GM04503 (cell line): ENCODE data around the gene ENAH.

Experiments used
- DNase-seq: peaks from one replicate; pipeline ENCODE4 v3.0.0-alpha.2; 2012; ENCODE audit warnings: low read depth

The ENAH gene

DNA sequence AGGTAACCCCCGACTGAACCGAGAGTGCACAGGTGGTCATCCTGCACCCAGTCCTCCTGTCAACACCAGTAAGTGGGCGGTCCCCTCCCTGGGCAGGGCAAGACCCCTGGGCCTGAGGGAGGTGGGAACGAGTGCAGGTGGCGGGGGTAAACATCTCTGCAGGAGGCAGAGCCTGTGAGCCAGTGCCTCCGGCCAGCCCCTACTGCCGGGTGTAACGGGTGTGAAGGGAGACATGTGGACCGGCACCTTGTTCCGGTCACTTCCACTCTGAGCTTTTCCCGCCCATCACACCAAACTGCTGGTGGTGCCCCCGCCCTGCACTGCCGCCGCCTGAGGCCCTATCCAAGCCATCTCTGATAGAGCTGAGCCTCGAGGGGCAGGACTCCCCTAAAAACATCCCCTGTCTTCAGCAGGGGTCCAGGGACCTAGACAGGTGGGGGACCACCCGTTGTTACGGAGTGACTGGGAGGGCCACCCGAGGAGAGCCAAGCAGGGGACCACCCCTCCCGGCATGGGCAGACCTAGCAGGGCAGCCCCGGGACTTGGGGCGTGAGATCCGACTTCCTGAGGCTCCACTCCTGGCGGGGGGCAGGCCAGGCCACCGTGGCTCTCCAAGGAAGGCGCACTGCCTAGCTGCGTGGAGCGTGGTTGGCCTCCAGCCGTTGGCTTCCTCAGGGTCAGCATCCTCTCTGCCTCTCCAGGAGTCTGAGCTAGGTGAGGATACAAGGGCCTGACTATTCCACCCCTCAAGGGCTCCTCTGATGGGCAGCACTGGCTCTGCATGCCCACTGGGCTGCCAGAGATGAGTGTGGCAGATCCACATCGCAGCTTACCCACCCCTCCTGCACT lies 181.2 kb downstream of the ENAH start:
- DNase-seq = no peak

DNA sequence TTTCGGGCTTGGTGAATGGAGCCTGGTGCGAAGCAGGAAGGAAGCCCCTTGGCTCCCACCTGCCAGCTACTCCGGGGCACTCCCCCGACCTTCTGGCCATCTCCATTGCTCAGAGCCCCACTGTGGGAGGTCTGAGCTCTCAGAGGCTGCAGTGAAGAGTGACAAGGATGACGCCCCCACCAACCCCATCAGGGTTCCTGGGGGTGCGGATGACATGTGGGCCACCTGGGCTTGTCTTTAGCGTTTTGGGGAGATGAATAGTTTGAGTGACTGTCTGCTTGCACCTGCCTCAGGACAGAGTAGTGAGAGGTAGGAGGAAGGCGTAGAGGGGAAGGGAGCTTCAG lies 181.8 kb downstream of the ENAH start:
- no peak for DNase-seq

- no peak for DNase-seq
Measured at GRCh38 chr1:225470211-225471108, 182.5 kb downstream of the ENAH start.

DNA sequence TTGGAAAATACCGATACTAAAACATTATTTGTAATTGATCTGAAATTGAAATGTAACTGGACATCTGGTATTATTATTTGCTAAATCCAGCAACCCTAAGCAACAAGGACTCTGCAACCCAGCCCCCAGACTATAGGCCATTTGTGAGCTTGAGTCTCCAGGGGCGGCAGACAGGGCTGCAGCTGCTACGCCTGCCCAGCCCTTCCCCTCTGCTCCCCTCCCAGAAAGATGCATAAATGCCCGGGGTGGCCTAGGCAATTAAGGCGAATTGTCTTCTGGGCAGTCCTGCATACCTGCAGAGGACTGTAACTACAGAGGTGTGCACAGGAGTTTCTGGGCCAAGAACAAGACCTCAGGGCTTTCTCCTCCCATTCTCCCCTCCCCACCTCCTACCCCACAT lies 183.9 kb downstream of the ENAH start:
- no peak for DNase-seq

DNA sequence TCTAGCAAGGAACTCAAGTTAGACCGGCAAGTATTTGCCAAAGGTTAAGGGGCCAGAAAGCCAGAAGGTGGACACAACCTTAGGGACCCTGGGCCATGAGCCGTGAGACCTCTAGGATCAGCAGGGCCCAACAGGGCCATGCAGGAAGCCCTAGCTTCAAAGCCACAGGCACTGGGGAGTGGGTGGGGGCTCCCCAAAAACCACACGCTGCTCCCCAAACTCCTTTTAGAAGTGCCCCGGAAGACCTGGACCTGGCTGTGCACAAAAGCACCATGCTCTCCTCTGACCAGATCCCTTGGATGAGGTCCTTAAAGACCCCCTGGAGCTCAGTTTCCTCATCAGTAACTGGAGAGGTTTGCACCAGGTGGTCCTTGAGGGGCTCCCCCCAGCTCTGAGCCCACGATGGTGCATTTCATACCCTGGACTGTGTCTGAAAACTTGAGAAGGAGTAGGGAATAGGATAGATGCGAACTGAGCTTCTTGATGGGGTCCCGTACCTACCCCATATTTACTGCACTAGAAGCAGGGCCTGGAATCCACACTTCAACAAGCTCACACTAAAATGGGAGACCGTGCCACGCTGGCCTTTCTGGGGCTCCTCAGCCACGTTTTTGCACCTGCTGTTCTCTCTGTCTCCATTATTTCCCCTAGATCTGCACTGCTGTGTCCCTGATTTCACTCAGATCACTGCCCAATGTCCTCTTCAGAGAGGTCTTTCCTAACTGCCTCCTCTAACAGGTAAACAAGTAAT lies 184.5 kb downstream of the ENAH start:
- no peak for DNase-seq

- DNase-seq = no peak
Measured at GRCh38 chr1:225467193-225468020, 185.5 kb downstream of the ENAH start.

GRCh38 chr1:225466848-225467192 lies 186.1 kb downstream of the ENAH start:
- DNase-seq = no peak

DNA sequence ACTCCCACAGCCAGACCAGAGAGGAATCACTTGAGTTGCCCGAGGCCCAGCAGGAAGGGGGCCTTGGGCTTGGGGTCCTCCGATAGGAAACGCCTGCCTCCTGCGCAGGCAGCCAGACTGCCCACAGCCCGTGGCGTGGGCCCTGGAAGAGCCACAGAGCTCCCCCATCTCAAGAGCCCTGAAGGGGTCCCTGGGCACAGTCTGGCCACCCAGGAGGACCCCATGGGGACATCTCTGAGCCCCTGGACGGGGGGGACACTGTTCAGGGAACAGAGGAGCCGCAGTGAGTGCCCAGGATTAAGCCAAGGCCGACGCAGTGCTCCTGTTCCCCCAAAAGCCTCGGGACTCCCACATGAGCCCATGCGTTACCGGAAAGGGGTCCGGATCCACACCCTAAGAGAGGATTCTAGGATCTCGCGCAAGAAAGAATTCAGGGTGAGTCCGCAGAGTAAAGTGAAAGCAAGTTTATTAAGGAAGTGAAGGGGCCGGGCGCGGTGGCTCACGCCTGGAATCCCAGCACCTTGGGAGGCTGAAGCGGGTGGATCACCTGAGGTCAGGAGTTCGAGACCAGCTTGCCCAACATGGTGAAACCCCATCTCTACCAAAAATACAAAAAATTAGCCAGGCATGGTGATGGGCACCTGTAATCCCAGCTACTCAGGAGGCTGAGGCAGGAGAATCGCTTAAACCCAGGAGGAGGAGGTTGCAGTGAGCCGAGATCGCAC lies 187.0 kb downstream of the ENAH start:
- no peak for DNase-seq

DNA sequence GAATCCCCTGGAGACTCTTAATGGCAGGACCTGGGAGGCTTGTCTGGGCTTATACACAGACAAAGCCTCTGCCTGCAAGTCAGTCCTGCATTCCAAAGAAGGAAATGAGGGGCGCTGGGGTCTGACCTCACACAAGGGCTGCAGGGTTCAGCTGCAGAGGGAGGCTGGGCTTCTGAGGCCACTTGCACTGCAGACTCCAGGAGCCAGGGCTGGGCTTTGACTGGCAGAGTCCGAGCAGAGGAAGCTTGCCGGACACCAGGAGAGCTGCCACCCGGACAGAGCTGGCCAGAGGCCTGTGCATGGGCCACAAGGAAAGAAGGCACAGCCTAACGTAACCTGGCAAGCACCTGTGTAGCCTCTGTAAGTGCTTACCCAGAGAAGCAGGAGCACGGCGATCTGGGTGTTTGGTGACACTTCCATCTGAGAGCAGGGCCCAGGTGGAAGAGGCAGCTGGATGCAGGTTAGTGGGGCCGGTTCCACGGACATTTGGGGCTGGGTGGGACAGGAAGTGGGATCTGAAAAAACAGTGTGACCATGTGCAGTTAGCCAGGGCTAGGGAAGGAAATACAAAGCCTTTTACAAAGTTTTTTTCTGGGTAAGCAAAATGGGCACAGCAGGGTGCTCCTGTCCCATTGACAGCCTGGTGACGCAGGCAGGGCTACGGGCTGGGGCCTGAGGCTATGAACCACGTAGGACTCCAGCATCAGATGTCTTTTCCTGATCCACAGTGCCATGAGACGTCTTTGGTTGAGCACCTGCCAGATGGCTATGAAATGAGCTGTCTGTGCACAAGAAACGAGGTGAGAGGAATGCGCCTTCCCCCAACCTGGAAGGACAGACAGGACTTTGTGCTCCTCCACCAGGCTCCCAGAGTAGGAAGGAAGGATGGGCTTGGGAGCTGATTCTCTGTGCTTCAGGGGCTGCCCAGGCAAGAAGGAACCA lies 187.8 kb downstream of the ENAH start:
- DNase-seq = no peak

GRCh38 chr1:225462714-225463574 lies 190.0 kb downstream of the ENAH start:
- DNase-seq = no peak

- DNase-seq = no peak
Measured at GRCh38 chr1:225462429-225462713, 190.6 kb downstream of the ENAH start.

- no peak for DNase-seq
Measured at GRCh38 chr1:225461533-225462428, 191.1 kb downstream of the ENAH start.

DNA sequence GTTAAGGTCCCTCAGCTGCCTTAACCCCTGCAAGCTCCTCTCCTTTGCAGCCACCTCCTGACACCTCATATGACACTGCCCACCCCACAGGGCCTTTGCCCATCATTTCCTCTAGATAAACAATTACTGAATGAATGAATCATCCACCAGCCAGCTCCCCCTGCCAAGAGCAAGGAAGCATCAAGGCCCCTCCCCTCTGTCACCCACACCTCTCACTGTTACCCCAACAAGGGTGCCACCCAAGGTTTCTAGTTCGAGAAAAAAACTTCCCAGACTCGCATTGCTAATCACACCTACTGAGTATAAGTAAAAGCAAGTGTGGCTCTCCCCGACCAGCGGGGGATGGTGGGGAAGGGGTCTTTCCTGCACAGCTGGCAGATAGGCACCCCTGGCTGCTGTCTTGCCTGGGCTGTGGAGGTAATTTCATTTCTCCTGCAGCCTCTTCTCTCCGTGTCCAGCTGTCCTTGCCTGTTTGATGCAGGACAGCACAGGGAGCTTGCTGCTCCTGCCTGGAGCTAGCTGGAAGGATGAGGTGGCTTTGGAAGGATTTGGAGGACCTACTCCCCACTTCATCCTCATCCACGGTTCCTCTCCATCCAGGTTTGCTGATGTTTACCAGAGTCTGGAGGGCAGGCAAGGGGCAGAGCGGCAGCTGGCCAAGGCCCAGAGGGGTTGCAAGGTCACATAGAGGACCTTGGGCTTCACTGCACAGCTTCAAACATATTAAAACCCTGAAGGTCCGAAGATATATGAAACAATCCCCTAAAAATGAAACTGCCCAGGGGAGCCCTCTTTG lies 192.0 kb downstream of the ENAH start:
- DNase-seq = no peak

- DNase-seq = no peak
Measured at GRCh38 chr1:225460021-225460736, 192.7 kb downstream of the ENAH start.

GRCh38 chr1:225458222-225458631 lies 194.7 kb downstream of the ENAH start:
- peak; percentile 27 for DNase-seq

- peak; percentile 58 for DNase-seq
Measured at GRCh38 chr1:225454733-225455132, 198.2 kb downstream of the ENAH start.
